ENCODE measurements around the gene SOHLH1. TPM values are rescaled to one million over a fixed set of nuclear protein-coding genes. Genes with fewer than 3 reads are reported as not detected.

SOHLH1 gene
- total RNA-seq, 1 experiment from 2014 or later, result not detected

DNA sequence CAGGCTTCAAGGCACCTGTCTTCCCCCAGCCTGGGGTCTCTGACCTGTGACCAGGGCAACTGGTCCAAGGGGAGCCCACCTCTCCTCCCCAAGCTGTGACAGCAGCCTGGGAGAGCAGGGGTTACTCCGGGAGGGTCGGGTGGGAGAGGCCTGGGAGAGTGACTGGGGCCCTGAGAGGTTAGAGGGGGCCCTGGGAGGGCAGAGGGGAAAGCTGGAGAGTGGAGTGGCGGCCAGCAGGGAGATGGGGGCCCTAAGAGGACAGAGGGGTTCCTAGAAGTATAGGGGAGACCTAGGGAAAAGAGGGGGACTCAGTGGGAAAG is 35.9 kb downstream of the SOHLH1 start:
- no peak for DNase-seq (ENCODE audit: low read depth in 1 of 2, low spot score in 2 of 2)
- H3K9me3 ChIP-seq (replicated peaks), result no peaks in the 10 kb centered on the region
- H3K27ac ChIP-seq, result no peak overlapping the region
- no peak overlapping the region for H3K4me3 ChIP-seq
- no peaks in the 10 kb centered on the region for H3K36me3 ChIP-seq
- H3K4me1 ChIP-seq (replicated peaks), result no peaks in the 10 kb centered on the region
- H3K27me3 ChIP-seq (replicated peaks), result peaks cover 8% of the 10 kb centered on the region

GRCh38 chr9:135662758-135663450 is 36.4 kb downstream of the SOHLH1 start, which contains the start of gene LCN9:
Gene LCN9 (plus strand): TSS chr9:135663309. CDS start chr9:135663322, 13 bp downstream.
- Histone ChIP-seq H3K27ac (no peak within 1 kb of the TSS), H3K4me1 (replicated peaks) (no peaks in the 10 kb centered on the region), H3K9me3 (replicated peaks) (no peaks in the 10 kb centered on the region), H3K27me3 (replicated peaks) (peaks cover 8% of the 10 kb centered on the region; the same call in 1 of the 2 replicates), H3K4me3 (no peak within 1 kb of the TSS), H3K36me3 (no peaks in the 10 kb centered on the region)
- no peak for DNase-seq (ENCODE audit: low read depth in 1 of 2, low spot score in 2 of 2)

- H3K4me1 ChIP-seq (replicated peaks), result no peaks in the 10 kb centered on the region
- no peak for DNase-seq (ENCODE audit: low read depth in 1 of 2, low spot score in 2 of 2)
- no peak overlapping the region for H3K27ac ChIP-seq
- H3K27me3 ChIP-seq (replicated peaks), result peaks cover 8% of the 10 kb centered on the region; the same call in 1 of the 2 replicates
- H3K9me3 ChIP-seq (replicated peaks), result no peaks in the 10 kb centered on the region
- no peaks in the 10 kb centered on the region for H3K36me3 ChIP-seq
- no peak overlapping the region for H3K4me3 ChIP-seq
These were observed 37.3 kb downstream of the SOHLH1 start for GRCh38 chr9:135661816-135662560.

- H3K27me3 ChIP-seq (replicated peaks), result 0 out of 2 replicates have a peak, but pooled peaks cover 3% of the 10 kb centered on the region
- no peak overlapping the region for H3K27ac ChIP-seq
- DNase-seq (ENCODE audit: low read depth in 1 of 2, low spot score in 2 of 2), result no peak
- H3K4me1 ChIP-seq (replicated peaks), result no peaks in the 10 kb centered on the region
- no peak overlapping the region for H3K4me3 ChIP-seq
- H3K9me3 ChIP-seq (replicated peaks), result no peaks in the 10 kb centered on the region
- no peaks in the 10 kb centered on the region for H3K36me3 ChIP-seq
These were observed 38.9 kb downstream of the SOHLH1 start for GRCh38 chr9:135660407-135660806.

DNA sequence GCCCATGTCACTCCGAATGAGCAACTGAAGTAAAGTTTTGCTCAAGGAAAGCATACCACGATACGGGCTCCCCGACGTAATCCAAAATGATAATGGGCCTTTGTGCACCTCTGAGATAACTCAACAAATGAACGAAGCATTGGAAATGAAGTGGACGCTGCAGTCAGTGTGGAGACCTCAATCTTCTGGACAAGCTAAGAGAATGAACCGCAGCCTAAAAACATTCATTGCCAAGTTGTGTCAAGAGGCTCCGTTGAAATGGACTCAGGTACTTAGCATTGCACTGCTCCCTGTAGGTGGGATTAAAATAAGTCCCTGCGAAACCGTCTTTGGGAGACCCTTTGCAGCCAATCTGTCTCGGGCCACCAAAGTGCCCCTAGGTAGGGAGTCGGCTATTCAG is 40.0 kb downstream of the SOHLH1 start:
- Histone ChIP-seq H3K36me3 (no peaks in the 10 kb centered on the region), H3K27ac (no peak overlapping the region), H3K9me3 (replicated peaks) (no peaks in the 10 kb centered on the region), H3K4me3 (no peak overlapping the region), H3K4me1 (replicated peaks) (no peaks in the 10 kb centered on the region), H3K27me3 (replicated peaks) (no peaks in the 10 kb centered on the region)
- no peak for DNase-seq (ENCODE audit: low read depth in 1 of 2, low spot score in 2 of 2)

- Histone ChIP-seq H3K36me3 (no peaks in the 10 kb centered on the region), H3K27ac (no peak overlapping the region)
These were observed 41.9 kb downstream of the SOHLH1 start for GRCh38 chr9:135657416-135657815.

DNA sequence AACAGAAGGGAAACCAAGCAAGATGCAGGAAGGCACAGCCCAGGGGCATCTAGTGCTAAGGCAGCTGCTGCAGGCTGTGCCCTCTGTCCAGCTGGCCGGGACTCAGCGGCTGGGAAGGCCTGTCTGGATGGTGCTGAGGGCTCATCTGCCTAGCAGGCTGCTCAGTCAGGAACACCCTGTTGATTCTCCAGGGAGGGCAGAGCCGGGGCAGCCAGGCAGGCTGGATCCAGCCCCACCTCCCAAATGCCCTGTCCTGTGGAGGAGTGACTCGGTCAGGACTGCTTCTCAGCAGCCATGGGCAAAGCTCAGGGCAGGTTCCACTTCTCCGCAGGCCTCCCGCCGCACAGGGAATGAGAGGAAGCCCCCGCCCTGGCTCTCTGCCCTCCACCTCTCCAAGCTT is 44.0 kb downstream of the SOHLH1 start:
- H3K27me3 ChIP-seq (replicated peaks), result no peaks in the 10 kb centered on the region
- H3K4me3 ChIP-seq, result no peak overlapping the region
- no peaks in the 10 kb centered on the region for H3K4me1 ChIP-seq (replicated peaks)
- no peak for DNase-seq (ENCODE audit: low read depth in 1 of 2, low spot score in 2 of 2)
- H3K27ac ChIP-seq, result no peak overlapping the region
- H3K9me3 ChIP-seq (replicated peaks), result no peaks in the 10 kb centered on the region; the same call in 1 of the 2 replicates
- no peaks in the 10 kb centered on the region for H3K36me3 ChIP-seq

More at GRCh38 chr9:135657416-135657815, 41.9 kb downstream of the SOHLH1 start:
- DNase-seq (ENCODE audit: low read depth in 1 of 2, low spot score in 2 of 2), result no peak
- Histone ChIP-seq H3K4me3 (no peak overlapping the region), H3K27me3 (replicated peaks) (no peaks in the 10 kb centered on the region), H3K9me3 (replicated peaks) (no peaks in the 10 kb centered on the region), H3K4me1 (replicated peaks) (no peaks in the 10 kb centered on the region)

DNA sequence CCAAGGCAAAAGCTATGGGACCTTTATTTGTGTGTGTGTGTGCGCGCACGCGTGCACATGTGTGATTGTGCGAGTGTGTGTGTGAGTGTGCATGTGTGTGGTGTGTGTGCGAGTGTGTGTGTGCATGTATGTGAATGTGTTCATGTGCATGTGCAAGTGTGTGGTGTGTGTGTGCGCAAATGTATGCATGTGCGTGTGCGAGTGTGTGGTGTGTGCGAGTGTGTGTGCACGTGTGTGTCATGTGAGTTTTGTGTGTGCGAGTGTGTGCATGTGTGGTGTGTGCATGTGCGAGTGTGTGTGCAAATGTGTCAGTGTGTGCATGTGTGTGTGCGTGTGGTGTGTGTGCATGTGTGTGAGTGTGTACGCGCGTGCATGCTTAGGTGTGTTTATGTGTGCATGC is 48.9 kb downstream of the SOHLH1 start:
- Histone ChIP-seq H3K27ac (no peak overlapping the region), H3K36me3 (no peaks in the 10 kb centered on the region), H3K9me3 (replicated peaks) (peaks cover 9% of the 10 kb centered on the region), H3K4me1 (replicated peaks) (no peaks in the 10 kb centered on the region), H3K27me3 (replicated peaks) (no peaks in the 10 kb centered on the region), H3K4me3 (no peak overlapping the region)
- no peak for DNase-seq (ENCODE audit: low read depth in 1 of 2, low spot score in 2 of 2)

DNA sequence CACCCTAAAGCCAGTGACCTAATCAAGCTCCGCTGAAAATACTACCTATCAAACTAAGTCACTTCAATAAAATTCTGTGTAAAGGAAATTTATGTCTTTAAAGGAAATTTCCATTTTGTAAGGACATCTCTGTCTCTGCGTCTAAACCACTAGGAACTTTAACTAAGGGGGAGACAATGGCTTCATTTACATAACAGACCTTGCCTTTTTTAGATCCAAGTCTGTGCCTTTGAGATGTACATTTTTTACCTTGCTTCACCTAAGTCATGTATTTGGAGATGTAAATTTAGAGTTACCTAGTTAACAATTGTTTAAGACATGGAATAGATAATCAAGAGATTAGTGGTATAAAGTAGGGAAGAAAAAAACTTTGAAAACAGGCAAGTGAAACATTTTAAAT is 49.8 kb downstream of the SOHLH1 start:
- no peak overlapping the region for H3K4me3 ChIP-seq
- no peaks in the 10 kb centered on the region for H3K4me1 ChIP-seq (replicated peaks)
- peaks cover 16% of the 10 kb centered on the region for H3K9me3 ChIP-seq (replicated peaks)
- no peaks in the 10 kb centered on the region for H3K36me3 ChIP-seq
- H3K27ac ChIP-seq, result no peak overlapping the region
- DNase-seq (ENCODE audit: low read depth in 1 of 2, low spot score in 2 of 2), result no peak
- H3K27me3 ChIP-seq (replicated peaks), result no peaks in the 10 kb centered on the region

DNA sequence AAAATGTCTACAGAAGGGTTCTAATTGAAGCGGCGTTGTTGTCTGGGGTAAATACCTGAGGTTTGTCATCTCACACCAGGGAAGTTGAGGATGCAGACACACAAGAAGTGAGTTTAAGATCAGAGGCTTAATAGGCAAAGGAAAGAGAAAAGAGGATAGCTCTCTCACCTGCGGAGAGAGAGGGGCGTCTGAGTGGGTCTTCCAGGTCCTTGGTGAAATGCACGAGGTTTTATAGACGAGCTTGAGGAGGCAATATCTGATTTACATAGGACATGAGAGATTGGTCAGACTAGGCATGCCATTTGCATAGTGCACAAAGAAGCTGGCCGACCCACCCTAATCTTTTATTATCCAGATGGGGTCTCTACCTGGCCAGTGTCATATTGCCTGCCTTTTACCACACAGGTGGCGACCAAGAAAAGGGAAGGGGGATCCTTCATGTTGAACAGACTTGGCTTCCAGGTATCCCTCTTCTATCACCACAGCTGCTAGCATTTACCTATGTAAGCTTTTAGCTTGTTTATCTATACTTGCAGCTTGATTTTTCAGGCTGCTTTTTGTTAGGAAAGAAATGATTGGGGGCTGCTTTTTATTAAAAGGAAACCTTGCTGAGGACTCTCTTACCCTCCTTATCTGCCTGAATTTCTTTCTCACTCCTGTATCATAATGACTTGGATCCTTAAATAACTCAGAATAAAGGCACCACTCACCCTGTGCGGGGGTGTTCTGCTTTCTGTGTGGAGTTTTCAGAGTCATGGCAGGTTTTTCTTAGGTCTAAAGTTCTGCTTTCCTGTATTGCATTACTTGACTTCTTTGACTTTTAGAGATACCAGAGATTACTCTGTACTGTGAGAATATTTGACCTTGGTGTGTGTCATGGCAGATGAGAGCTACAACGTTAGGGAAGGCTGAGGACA is 50.5 kb downstream of the SOHLH1 start:
- peaks cover 18% of the 10 kb centered on the region for H3K9me3 ChIP-seq (replicated peaks)
- DNase-seq (ENCODE audit: low read depth in 1 of 2, low spot score in 2 of 2), result no peak
- H3K4me1 ChIP-seq (replicated peaks), result no peaks in the 10 kb centered on the region
- no peak overlapping the region for H3K27ac ChIP-seq
- no peaks in the 10 kb centered on the region for H3K36me3 ChIP-seq
- H3K27me3 ChIP-seq (replicated peaks), result no peaks in the 10 kb centered on the region
- H3K4me3 ChIP-seq, result no peak overlapping the region

DNA sequence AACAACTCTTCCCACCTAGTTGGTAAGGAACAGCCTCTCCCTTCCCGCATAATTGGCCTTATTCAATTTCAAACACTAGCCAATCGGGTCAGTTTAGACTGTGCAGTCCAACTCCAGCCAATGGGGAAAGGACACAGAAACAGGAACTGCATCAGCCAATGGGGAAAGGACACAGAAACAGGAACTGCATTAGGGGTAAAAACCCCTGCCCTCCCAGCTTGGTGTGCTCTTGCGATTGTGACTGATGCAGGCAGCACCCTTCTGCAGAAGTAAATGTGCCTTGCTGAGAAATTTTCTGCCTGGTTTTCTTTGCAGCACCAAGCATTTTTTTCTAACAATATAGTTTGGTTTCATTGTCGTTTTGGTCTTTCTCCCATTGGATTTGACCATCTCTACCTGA is 51.4 kb downstream of the SOHLH1 start:
- H3K36me3 ChIP-seq, result no peaks in the 10 kb centered on the region
- no peaks in the 10 kb centered on the region for H3K27me3 ChIP-seq (replicated peaks)
- no peak overlapping the region for H3K27ac ChIP-seq
- H3K9me3 ChIP-seq (replicated peaks), result peaks cover 18% of the 10 kb centered on the region
- DNase-seq (ENCODE audit: low read depth in 1 of 2, low spot score in 2 of 2), result no peak
- no peaks in the 10 kb centered on the region for H3K4me1 ChIP-seq (replicated peaks)
- H3K4me3 ChIP-seq, result no peak overlapping the region

GRCh38 chr9:135644631-135645218 is 54.6 kb downstream of the SOHLH1 start:
- H3K36me3 ChIP-seq, result no peaks in the 10 kb centered on the region
- H3K9me3 ChIP-seq (replicated peaks), result peaks cover 18% of the 10 kb centered on the region
- no peak overlapping the region for H3K27ac ChIP-seq
- no peaks in the 10 kb centered on the region for H3K27me3 ChIP-seq (replicated peaks)
- no peak overlapping the region for H3K4me3 ChIP-seq
- H3K4me1 ChIP-seq (replicated peaks), result peaks cover 10% of the 10 kb centered on the region
- DNase-seq (ENCODE audit: low read depth in 1 of 2, low spot score in 2 of 2), result no peak
